MM.1S (cell line): ENCODE results near the gene COL20A1.
"Not testable (repeated sequence)": the region's sequence is repeated elsewhere in the genome, so short reads cannot be mapped to it uniquely, and the experiment has no call there.

Experiments used
- EZH2 ChIP-seq: fragments of 300-600 bp; sonication (generic); optimal IDR thresholded peaks from 2 replicates; pipeline ENCODE3; 2017; ENCODE audit warnings: low read depth, mild to moderate bottlenecking, antibody characterized with exemption, low read length, mixed read lengths
- TF ChIP-seq, protein P1 (sequence below): fragments of 300-600 bp; sonication (generic); IDR thresholded peaks from 2 replicates; pipeline ENCODE4 v1.5.1; 2016; ENCODE audit warnings: antibody characterized with exemption, low read length, mixed read lengths

DNA sequence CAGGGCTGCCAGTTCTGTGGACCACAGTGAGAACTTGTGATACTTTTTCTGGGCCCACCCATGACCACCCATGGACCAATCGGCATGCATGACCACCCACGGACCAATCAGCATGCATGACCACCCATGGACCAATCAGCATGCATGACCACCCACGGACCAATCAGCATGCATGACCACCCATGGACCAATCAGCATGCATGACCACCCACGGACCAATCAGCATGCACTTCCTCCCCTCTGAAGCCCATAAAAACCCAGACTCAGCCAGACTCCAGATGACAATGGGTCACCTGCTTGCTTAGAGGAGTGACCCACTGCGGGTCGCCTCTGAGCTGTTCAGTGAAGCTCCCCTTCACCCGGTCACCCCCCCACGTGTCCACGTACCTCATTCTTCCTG is 86.9 kb downstream of the COL20A1 start:
- TF ChIP-seq EZH2: not testable (repeated sequence)
- TF ChIP-seq, protein P1, sequence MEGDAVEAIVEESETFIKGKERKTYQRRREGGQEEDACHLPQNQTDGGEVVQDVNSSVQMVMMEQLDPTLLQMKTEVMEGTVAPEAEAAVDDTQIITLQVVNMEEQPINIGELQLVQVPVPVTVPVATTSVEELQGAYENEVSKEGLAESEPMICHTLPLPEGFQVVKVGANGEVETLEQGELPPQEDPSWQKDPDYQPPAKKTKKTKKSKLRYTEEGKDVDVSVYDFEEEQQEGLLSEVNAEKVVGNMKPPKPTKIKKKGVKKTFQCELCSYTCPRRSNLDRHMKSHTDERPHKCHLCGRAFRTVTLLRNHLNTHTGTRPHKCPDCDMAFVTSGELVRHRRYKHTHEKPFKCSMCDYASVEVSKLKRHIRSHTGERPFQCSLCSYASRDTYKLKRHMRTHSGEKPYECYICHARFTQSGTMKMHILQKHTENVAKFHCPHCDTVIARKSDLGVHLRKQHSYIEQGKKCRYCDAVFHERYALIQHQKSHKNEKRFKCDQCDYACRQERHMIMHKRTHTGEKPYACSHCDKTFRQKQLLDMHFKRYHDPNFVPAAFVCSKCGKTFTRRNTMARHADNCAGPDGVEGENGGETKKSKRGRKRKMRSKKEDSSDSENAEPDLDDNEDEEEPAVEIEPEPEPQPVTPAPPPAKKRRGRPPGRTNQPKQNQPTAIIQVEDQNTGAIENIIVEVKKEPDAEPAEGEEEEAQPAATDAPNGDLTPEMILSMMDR: not testable (repeated sequence)
